GM19452 (cell line): Measurements from ENCODE around the gene GAS2L2.
"Not testable (repeated sequence)": the region's sequence is repeated elsewhere in the genome, so short reads cannot be mapped to it uniquely, and the experiment has no call there.

Source experiments
- ATAC-seq: cut with Tn5 transposase; IDR thresholded peaks from one replicate; pipeline ENCODE4 v1.9.1; 2021; ENCODE audit not compliant: unreplicated experiment

The GAS2L2 gene

GRCh38 chr17:35773679-35774425, 20.8 kb upstream of the GAS2L2 start:
- no peak for ATAC-seq

GRCh38 chr17:35773129-35773528, 20.1 kb upstream of the GAS2L2 start:
- ATAC-seq, result no peak

- no peak for ATAC-seq
Observed at GRCh38 chr17:35769895-35770486, 17.0 kb upstream of the GAS2L2 start.

DNA sequence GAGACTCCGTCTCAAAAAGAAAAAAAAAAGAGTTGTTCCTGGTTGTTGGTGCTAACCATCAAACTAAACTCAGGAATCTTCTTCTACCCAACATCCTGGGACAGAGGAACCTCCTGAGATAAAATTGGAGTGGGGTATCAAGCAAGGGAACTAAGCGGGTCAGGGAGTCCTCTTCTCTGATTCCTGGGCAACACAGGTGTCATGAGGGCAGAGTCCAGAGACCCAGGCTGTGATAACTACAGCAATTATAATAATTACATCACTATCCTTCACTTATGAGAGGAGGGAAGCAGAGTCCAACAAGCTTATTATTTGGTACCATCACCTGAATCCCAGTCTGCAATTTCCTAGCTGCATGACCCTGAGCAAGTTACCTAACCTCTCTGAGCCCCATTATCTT, 15.8 kb upstream of the GAS2L2 start:
- no peak for ATAC-seq

DNA sequence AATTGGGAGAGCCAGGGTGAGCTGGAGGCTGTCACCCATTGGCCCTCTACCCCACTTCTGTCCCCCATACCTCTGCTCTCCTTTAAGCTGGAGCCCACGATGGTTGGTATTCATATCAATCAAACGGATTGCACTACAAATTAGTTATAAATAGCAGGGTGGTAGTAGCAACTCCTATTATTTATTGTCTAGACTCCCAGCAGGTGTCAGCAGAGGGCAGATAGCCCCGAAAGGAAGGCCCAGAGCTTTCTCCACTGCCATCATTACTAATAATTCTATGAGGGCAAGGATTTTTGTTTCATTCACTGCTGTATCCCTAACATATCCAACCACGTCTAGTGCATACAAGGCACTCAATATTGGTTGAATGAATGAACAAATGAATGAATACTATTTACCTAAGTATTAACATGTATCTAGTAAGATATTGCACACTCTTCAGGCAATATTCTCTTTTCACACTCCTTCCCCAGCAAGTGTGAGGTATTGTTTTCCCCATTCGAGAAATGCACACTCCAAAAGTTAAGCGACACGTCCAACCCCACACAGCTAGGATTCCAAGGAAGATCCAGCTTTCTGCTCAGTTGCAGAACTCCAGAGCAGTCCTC, 14.0 kb upstream of the GAS2L2 start:
- no peak for ATAC-seq

GRCh38 chr17:35766489-35766877, 13.4 kb upstream of the GAS2L2 start:
- ATAC-seq, result no peak

DNA sequence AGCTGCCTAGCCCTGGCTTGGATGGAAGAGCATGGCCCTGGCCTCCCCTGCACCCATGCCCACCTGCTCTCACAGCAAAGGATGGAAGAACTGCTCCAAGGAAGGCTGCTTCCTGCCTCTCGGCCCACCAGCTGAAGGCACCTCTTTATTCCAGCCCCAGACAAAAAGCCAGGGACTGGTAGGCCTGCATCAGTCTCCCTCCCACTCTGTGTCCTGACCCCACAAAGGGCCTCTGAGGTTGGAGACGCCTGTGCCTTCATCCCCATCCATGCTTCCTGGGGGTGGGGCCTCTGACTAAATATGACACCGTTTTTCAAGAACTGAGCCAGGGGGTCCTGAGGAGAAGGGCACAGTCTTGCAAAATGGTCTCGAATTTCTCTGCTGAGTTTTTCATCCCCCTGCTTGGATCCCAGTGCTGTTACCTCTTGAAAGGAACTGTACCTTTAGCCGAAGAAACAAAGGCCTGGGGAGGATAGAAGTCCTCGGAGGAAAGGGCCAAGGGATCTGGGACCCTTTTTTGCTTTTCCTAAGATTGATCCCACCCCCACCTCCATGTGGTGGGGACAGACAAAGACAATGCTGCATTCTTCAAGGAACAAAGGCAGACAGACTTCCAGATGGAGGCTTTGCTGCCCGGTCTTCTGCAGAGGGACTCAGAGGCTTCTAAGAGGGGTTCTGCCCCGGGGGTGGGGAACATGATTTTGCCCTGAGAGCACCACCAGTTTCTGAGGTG, 12.9 kb upstream of the GAS2L2 start:
- ATAC-seq, result no peak

DNA sequence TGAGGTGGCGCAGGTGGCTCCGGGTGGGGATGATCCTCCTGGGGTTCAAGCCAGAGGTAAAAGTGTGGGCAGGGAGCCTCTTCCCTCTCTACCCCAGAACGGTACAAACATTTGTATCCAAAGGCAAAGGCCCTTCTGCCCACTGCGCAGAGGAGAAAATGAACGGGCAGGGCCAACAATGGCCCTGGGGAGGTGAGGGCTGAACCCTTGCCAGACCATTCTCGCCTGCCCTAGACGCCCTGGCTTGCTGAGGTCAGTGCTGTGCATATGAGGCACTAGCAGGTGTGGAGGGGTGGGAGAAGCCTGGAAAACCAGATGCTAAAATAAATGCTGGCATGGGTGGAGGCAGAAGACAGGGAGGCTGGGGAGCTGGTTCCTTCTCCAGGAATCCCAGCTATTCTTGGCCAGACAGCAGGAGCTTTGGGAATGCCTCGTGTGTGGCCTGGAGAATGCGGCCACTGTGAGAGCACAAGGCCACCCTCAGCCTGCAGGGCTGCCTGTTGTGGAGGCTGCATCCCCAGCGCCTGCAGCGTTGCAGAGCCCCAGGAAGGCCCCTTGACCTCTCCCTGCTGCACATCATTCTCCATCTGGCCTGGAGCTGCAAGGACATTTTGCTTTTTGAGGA, 12.2 kb upstream of the GAS2L2 start:
- ATAC-seq, result no peak

DNA sequence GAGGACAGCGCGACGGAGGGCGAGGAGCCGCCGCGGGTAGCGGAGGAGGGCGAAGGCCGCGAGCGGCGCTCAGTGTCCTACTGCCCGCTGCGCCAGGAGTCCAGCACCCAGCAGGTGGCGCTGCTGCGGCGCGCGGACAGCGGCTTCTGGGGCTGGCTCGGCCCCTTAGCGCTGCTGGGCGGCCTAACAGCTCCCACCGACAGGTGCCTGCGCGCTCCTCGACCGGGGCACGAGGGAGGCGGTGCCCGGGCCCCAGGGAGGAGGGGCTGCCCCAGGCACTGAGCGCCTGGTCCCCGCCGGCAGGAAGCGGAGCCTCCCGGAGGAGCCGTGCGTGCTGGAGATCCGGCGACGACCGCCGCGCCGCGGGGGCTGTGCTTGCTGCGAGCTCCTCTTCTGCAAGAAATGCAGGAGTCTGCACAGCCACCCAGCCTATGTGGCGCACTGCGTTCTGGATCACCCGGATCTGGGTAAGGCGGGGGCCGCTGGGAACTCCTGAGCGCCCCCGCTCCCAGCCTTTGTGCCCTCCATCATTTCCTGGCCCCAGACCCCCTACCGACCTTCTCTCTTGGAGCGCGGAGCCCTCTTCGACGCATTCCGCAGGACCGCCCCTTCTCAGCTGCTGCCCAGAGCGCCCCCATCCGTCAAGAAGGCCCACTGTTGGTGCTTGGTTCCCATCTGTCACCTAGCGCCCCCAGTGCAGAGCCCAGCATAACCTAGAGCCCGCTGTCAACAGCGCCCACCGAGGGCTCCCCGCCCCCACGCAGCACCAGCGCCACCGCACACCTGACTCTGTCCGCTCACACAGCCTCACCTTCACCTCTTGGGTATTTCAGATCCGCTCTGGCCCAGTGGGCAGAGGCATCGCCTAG, 11.3 kb upstream of the GAS2L2 start:
- peak; percentile 85 for ATAC-seq

GRCh38 chr17:35763767-35764122, 10.7 kb upstream of the GAS2L2 start:
- no peak for ATAC-seq

DNA sequence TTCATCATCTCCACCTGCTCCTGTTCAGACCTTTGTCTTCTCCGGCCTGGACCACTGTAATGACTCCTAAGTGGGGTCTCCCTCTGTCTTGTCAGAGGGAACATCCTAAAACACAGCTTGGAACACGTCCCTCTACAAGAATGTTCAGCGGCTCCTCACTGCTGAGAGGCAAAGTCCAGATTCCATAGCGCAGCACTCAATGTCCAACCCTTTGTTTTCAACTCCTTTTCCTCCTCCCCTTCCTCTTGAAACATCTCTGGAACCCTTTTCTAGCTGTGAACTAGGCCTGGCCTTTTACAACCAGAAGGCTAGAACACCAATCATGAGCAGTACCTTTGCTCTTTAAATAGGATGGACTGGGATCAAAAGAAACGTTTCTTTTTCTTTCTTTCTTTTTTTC, 8.6 kb upstream of the GAS2L2 start:
- ATAC-seq, result no peak

DNA sequence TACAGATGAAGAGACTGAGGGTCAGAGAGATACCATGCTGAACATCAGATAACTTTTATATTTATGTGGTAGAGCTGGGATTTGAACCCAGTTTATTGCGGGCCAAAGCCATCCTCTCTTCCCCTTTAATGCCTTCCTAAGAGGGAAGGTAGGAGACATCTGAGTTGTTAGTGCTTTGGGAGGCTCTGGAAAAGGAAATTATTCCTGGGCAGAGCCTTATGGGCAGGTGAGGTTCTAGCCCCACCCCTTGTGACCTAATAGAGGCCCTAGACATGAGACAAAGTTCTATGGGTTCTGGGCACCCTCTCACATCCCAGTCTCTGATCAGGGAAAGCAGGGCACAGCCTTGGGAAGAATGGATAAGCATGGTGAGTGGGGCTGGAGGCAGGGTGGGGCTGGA, 7.5 kb upstream of the GAS2L2 start, which contains the start of gene C17orf50:
TSS of gene C17orf50 (plus strand) at position 301 of the 400 bp plus-strand sequence. CDS start at position 356, 55 bp downstream.
- no peak for ATAC-seq

- ATAC-seq, result no peak
Observed at GRCh38 chr17:35757243-35757642, 4.2 kb upstream of the GAS2L2 start.

DNA sequence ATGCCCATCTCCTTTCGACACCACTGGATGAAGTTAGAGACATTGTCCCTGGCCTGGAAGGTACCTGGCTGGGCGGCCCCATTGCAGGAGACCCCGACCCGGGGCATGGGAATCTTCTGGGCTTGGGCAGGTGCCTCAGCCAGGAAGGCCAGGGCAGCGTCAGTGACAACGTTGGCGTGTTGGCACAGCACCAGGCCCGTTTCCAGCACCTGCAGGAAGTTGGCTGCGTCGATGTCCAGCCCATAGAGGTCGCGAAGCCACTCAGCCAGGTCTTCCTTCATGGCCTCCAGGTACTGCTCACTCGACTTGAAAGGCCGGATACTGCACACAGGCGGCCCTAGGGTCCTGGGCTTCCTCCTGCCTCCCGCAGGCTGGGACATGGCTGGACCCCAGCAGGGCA, 568 bp downstream of the GAS2L2 start:
- ATAC-seq, result no peak

- ATAC-seq, result not testable (repeated sequence)
Observed at GRCh38 chr17:35751541-35751940, 1.5 kb downstream of the GAS2L2 start.

GRCh38 chr17:35750526-35751395, 2.3 kb downstream of the GAS2L2 start:
- no peak for ATAC-seq

DNA sequence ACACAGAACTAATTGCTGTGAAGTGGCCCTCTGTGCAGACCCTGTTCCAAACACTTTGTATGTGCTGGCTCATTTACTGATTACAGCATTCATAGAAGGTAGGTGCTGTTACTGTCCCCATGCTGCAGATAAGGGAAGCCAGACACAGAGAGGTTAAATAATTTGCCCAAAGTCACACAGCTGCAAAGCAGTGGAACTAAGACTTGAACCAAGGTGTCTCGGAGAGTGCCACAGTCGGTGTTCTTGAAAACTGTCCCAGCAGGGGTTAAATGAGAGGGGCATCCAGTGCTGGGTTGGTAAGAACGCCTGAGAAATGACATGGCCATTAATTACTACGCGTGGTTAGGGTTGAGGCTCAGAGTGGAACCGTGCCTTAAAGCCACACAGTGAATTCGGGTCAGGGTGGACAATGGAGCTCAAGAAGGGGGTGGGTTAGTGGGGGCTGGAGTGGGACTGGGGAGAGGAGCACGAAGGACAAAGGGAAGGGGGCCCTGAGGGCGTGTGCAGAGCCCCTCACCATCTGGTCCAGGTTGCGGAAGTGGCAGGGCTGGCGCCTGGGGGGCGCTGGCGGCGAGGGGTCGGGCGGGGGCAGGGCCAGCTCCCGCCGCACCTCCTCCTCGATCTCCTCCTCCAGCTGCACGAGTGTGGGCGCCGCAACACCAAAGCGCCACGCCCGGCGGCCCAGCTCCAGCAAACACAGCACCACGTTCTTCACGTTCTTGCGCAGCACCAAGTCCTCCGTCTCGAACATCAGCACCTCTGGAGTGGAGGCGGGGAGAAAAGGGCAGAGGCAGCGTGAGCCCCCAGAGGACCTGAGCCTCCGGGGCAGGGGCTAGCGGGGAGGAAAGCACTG, 3.3 kb downstream of the GAS2L2 start:
- ATAC-seq, result no peak

GRCh38 chr17:35748979-35749378, 4.1 kb downstream of the GAS2L2 start:
- ATAC-seq, result no peak
